ENCODE results near the gene CHRNE.

Gene CHRNE

DNA sequence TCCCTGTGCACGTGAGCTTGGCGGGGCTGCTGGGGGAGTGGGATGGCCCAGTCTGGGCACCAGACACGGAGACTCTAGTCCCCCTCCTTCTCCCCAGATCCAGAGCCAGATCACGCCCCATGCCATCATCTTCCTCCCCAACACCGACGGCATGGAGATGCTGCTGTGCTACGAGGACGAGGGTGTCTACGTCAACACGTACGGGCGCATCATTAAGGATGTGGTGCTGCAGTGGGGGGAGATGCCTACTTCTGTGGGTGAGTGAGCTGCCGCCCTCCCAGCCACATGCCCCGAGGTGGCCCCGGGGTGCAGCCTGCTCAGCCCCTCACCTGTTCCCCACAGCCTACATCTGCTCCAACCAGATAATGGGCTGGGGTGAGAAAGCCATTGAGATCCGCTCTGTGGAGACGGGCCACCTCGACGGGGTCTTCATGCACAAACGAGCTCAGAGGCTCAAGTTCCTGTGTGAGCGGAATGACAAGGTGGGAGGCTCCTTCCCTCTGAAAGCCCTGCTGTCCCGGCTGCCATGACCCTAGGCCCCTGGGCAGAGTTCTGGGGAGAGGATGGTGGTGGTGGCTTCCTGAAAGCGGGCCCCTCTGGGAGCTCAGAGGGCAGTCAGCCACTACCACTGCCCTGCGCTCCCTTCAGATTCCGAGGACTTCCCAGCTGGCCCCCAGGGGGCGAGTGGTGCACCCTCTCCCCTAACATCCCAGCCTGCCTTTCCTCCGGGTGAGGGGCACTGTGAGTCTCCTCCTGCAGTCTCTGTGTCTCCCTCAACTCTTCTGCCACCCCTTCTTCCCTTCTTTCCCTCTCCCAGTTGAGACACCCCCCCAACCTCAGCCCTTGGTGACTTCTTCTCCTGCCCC, 6.3 kb downstream of the CHRNE start:
- no peak for TF ChIP-seq ZFX (IDR thresholded peaks at IDR 0.05; ENCODE audit: borderline replicate concordance)
- TF ChIP-seq, protein P1, sequence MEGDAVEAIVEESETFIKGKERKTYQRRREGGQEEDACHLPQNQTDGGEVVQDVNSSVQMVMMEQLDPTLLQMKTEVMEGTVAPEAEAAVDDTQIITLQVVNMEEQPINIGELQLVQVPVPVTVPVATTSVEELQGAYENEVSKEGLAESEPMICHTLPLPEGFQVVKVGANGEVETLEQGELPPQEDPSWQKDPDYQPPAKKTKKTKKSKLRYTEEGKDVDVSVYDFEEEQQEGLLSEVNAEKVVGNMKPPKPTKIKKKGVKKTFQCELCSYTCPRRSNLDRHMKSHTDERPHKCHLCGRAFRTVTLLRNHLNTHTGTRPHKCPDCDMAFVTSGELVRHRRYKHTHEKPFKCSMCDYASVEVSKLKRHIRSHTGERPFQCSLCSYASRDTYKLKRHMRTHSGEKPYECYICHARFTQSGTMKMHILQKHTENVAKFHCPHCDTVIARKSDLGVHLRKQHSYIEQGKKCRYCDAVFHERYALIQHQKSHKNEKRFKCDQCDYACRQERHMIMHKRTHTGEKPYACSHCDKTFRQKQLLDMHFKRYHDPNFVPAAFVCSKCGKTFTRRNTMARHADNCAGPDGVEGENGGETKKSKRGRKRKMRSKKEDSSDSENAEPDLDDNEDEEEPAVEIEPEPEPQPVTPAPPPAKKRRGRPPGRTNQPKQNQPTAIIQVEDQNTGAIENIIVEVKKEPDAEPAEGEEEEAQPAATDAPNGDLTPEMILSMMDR (IDR thresholded peaks at IDR 0.05) = no peak

DNA sequence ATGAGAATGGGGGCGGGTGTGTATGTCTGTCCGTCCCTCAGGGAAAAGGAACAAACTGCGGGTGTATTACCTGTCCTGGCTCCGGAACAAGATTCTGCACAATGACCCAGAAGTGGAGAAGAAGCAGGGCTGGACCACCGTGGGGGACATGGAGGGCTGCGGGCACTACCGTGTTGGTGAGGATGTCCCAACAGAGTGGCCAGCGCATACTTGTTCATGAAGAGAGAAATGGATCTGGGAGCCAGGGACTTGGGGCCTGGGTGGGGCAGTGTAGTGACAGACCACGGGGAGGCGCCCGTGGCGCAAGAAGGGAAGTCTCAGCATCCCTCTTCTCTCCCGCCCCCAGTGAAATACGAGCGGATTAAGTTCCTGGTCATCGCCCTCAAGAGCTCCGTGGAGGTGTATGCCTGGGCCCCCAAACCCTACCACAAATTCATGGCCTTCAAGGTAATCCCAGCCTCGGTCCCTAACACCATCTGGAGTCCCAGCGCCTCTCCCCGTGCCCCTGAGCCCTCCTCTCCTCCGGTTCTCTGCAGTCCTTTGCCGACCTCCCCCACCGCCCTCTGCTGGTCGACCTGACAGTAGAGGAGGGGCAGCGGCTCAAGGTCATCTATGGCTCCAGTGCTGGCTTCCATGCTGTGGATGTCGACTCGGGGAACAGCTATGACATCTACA, 7.1 kb downstream of the CHRNE start:
- TF ChIP-seq, protein P1 (IDR thresholded peaks at IDR 0.05) = peak; percentile 29; the same call in 1 of the 2 replicates
- TF ChIP-seq ZFX (IDR thresholded peaks at IDR 0.05; ENCODE audit: borderline replicate concordance) = no peak
- peak overlapping the region; percentile 98 for H3K27ac ChIP-seq

More for the DNA sequence above, 6.3 kb downstream of the CHRNE start:
- peak overlapping the region; percentile 98 for H3K27ac ChIP-seq

DNA sequence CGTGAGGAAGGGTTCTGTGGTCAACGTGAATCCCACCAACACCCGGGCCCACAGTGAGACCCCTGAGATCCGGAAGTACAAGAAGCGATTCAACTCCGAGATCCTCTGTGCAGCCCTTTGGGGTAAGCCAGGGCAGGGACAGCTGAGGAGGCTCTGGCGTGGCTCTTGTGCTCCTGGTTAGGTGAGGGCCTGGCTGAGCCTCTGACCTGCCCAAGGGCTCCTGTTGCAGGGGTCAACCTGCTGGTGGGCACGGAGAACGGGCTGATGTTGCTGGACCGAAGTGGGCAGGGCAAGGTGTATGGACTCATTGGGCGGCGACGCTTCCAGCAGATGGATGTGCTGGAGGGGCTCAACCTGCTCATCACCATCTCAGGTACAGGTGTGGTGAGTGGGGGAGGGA, 7.8 kb downstream of the CHRNE start:
- H3K27ac ChIP-seq = peak overlapping the region; percentile 98; the same call in 1 of the 2 replicates
- no peak for TF ChIP-seq ZFX (IDR thresholded peaks at IDR 0.05; ENCODE audit: borderline replicate concordance)
- TF ChIP-seq, protein P1 (IDR thresholded peaks at IDR 0.05) = no peak

DNA sequence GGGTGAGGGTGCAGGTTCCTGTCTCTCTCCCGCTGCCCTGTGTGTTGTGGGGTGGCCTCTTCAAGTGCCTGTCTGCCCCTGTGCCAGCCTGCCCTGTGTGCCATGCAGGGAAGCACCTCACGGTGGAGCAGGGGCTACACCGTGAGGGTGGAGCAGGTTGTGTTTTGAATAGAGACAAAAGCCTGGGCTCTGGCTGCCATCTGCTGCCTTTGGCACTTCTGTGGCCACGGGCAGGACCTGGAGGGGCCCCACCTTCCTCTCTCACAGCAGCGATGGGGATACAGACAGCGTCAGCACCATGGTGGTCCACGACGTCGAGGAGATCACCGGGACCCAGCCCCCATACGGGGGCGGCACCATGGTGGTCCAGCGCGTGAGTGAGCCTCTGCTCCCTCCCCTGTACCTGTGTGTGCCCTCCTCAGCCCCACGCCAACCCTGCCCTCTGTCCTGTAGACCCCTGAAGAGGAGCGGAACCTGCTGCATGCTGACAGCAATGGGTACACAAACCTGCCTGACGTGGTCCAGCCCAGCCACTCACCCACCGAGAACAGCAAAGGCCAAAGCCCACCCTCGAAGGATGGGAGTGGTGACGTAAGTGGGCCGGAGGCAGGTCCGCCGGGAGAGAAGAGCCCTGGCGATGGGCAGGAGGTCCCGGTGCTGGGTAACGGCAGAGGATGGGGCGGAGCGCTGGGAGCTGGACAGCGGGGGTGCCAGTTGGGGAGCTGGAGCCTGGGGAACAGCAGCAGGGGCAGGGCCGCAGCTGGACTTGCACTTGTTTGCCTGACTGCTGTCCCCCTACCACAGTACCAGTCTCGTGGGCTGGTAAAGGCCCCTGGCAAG, 9.0 kb downstream of the CHRNE start:
- peak overlapping the region; percentile 98; the same call in 1 of the 2 replicates for H3K27ac ChIP-seq
- no peak for TF ChIP-seq ZFX (IDR thresholded peaks at IDR 0.05; ENCODE audit: borderline replicate concordance)
- TF ChIP-seq, protein P1 (IDR thresholded peaks at IDR 0.05) = no peak

DNA sequence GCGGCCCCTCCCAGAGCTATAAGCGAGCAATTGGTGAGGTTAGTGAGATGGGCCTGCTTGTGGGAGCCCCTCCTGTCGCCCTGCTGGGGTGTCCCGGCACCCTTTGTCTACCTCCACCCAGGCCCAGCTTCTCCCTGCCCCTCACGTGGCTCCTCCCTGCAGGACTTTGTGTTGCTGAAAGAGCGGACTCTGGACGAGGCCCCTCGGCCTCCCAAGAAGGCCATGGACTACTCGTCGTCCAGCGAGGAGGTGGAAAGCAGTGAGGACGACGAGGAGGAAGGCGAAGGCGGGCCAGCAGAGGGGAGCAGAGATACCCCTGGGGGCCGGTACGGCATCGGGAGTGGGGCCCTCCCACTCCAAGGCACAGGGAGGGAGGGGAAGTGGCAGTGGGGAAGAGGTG, 9.6 kb downstream of the CHRNE start:
- TF ChIP-seq ZFX (IDR thresholded peaks at IDR 0.05; ENCODE audit: borderline replicate concordance) = no peak
- TF ChIP-seq, protein P1 (IDR thresholded peaks at IDR 0.05) = no peak

DNA sequence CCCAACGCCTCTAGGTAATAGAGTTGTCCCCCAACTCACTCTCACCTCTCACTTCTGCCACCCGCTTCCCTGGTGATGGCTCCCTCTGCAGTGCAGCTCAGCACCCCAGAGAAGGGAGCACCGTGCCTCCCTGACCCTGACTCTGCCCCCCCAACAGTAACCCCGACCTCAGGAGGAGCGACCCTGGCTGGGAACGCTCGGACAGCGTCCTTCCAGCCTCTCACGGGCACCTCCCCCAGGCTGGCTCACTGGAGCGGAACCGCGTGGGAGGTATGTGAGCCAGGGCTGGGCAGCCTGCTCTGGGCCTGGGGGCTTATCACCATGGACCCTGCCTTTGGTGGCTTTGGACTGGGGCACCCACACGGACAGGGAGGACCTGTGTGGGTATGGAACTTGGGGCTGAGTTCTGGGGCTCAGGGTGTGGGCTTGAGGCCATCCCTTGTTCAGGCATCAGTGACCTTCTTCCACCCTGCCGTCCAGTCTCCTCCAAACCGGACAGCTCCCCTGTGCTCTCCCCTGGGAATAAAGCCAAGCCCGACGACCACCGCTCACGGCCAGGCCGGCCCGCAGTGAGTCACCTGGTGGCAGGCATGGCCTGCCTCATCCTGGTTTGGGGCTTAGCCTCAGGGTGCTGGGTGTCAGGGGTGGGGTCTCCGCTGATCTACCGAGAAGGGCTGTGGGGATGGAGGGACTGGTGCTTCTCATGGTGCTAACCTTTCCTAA, 10.2 kb downstream of the CHRNE start:
- peak overlapping the region; percentile 18; the same call in 1 of the 2 replicates for H3K27ac ChIP-seq
- TF ChIP-seq ZFX (IDR thresholded peaks at IDR 0.05; ENCODE audit: borderline replicate concordance) = no peak

More for the DNA sequence above, 9.6 kb downstream of the CHRNE start:
- H3K27ac ChIP-seq = peak overlapping the region; percentile 18; the same call in 1 of the 2 replicates
